22Rv1 (cell line): ENCODE results near the gene DDX39A.

Experiments used
- CTCF ChIP-seq: fragments of 450-650 bp; IDR thresholded peaks from 2 replicates; pipeline ENCODE4 v1.5.1; 2017; ENCODE audit warnings: mild to moderate bottlenecking
- ZFX ChIP-seq: fragments of 450-650 bp; IDR thresholded peaks from 2 replicates; pipeline ENCODE4 v1.6.1; 2017; ENCODE audit warnings: antibody characterized with exemption, borderline replicate concordance

- TF ChIP-seq CTCF (no peak), ZFX (no peak)
These were observed 24.6 kb upstream of the DDX39A start for GRCh38 chr19:14443632-14444216.
